C4-2B (cell line): ENCODE results near the gene SLC31A1.

Experiments used
- ZFX ChIP-seq: fragments of 450-650 bp; IDR thresholded peaks from 2 replicates; pipeline ENCODE4 v1.6.1; 2017
- TF ChIP-seq, protein P1 (sequence below): fragments of 450-650 bp; conservative IDR thresholded peaks from 2 replicates; pipeline ENCODE4 v1.5.1; 2017; ENCODE audit warnings: mild to moderate bottlenecking

DNA sequence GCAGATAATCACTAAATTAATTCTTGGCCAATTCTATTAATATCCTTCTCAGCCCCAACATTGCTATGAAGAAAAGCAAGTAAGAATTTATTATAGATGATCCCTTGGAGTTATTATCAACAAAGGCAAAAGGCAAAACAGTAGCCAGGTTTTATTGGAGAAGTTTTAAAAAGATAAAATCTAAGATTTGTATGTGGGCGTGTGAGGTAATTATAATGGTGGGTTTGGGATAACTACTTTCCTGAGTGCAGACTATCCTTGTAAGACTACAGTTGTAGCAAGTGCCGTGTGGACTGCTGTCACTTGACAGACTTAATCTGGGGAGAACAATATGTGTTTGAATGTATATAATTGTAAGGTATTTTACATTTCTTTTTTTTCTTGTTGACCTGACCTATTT, 23.2 kb downstream of the SLC31A1 start:
- TF ChIP-seq, protein P1, sequence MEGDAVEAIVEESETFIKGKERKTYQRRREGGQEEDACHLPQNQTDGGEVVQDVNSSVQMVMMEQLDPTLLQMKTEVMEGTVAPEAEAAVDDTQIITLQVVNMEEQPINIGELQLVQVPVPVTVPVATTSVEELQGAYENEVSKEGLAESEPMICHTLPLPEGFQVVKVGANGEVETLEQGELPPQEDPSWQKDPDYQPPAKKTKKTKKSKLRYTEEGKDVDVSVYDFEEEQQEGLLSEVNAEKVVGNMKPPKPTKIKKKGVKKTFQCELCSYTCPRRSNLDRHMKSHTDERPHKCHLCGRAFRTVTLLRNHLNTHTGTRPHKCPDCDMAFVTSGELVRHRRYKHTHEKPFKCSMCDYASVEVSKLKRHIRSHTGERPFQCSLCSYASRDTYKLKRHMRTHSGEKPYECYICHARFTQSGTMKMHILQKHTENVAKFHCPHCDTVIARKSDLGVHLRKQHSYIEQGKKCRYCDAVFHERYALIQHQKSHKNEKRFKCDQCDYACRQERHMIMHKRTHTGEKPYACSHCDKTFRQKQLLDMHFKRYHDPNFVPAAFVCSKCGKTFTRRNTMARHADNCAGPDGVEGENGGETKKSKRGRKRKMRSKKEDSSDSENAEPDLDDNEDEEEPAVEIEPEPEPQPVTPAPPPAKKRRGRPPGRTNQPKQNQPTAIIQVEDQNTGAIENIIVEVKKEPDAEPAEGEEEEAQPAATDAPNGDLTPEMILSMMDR: no peak
- no peak for TF ChIP-seq ZFX
